Measurements from ENCODE around the gene SOCS1. TPM values are rescaled to one million over a fixed set of nuclear protein-coding genes. Genes with fewer than 3 reads are reported as not detected.
"Not testable (repeated sequence)": the region's sequence is repeated elsewhere in the genome, so short reads cannot be mapped to it uniquely, and the experiment has no call there.

SOCS1 gene
- total and polyA plus RNA-seq, 9 of the 15 experiments (the other 6 are each of a cell fraction or from before 2014, with no cell fraction given) = 0.04 to 7.5 (median 2.3) TPM

- ATAC-seq (no peak), FAIRE-seq (no peak), DNase-seq (ENCODE audit: extremely low read depth in 1 of 4, low spot score in 3 of 4) (no peak)
- H3K27ac ChIP-seq (ENCODE audit: extremely low read depth, low read depth, low read length) = no peak overlapping the region
- H3K9me3 ChIP-seq (replicated peaks; ENCODE audit: control insufficient read depth, insufficient read depth, low read depth, low read length) = no peaks in the 10 kb centered on the region
- TF ChIP-seq, protein P1, sequence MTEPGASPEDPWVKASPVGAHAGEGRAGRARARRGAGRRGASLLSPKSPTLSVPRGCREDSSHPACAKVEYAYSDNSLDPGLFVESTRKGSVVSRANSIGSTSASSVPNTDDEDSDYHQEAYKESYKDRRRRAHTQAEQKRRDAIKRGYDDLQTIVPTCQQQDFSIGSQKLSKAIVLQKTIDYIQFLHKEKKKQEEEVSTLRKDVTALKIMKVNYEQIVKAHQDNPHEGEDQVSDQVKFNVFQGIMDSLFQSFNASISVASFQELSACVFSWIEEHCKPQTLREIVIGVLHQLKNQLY (CRISPR knock-in tag; conservative IDR thresholded peaks at IDR 0.05) = no peak
- no peak for TF ChIP-seq SIRT6 (IDR thresholded peaks at IDR 0.05; ENCODE audit: low read depth, low read length)
- H3K27me3 ChIP-seq (ENCODE audit: control insufficient read depth in 2 of 2, insufficient read depth in 2 of 2, low read length in 2 of 2) = peaks cover 17 to 52% of the 10 kb centered on the region in 2 experiments
- H3K9me1 ChIP-seq (ENCODE audit: control insufficient read depth, insufficient read depth, low read length) = no peaks in the 10 kb centered on the region
- H3K36me3 ChIP-seq (ENCODE audit: control insufficient read depth, insufficient read depth, low read length) = no peaks in the 10 kb centered on the region
- no TSS peak for BruUV-seq (replicated peaks)
- no peak overlapping the region for H3K9ac ChIP-seq (ENCODE audit: insufficient read depth in 1 of 2, low read depth in 2 of 2, low read length in 2 of 2)
- H3K4me2 ChIP-seq (ENCODE audit: insufficient read depth, low read length) = no peak overlapping the region
- ChIA-PET CTCF (ENCODE audit: low intra/inter-chr PET ratio) (no interaction called here), POLR2A (interaction anchor here (1.4 kb wide), 1 partner anchor 12 kb away, joined by 3 read pairs; no protein-coding TSS in a partner anchor)
- WGBS (ENCODE audit: insufficient coverage, low coverage, missing lambda C conversion rate) = 4% methylated on average over 8 of the region's 8 CpGs
- intact Hi-C loops (cut with micrococcal nuclease) = no loop called here
- no peak overlapping the region for H2AFZ ChIP-seq (ENCODE audit: low read depth, low read length)
- H3K79me2 ChIP-seq (ENCODE audit: control insufficient read depth, insufficient read depth, low read length) = no peaks in the 10 kb centered on the region
- no peaks in the 10 kb centered on the region for H4K20me1 ChIP-seq (replicated peaks; ENCODE audit: control insufficient read depth, insufficient read depth, low read length)
- H3K4me1 ChIP-seq (replicated peaks in 1 of 2; ENCODE audit: control insufficient read depth in 2 of 2, insufficient read depth in 2 of 2, low read length in 2 of 2) = no peaks in the 10 kb centered on the region
- H3K4me3 ChIP-seq = no peak overlapping the region
- in situ Hi-C loops (cut with MboI) = no loop called here
Measured at GRCh38 chr16:11290102-11290893, 34.3 kb upstream of the SOCS1 start.

GRCh38 chr16:11289696-11290095, 33.7 kb upstream of the SOCS1 start:
- ATAC-seq; H2AFZ ChIP-seq (ENCODE audit: low read depth, low read length); H3K27ac ChIP-seq (ENCODE audit: extremely low read depth, low read depth, low read length); H3K79me2 ChIP-seq (ENCODE audit: control insufficient read depth, insufficient read depth, low read length); CTCF ChIA-PET (ENCODE audit: low intra/inter-chr PET ratio); H3K9ac ChIP-seq (ENCODE audit: insufficient read depth in 1 of 2, low read depth in 2 of 2, low read length in 2 of 2); H4K20me1 ChIP-seq (replicated peaks; ENCODE audit: control insufficient read depth, insufficient read depth, low read length); intact Hi-C loops (cut with micrococcal nuclease); DNase-seq (ENCODE audit: extremely low read depth in 1 of 4, low spot score in 3 of 4); FAIRE-seq; H3K9me1 ChIP-seq (ENCODE audit: control insufficient read depth, insufficient read depth, low read length); H3K4me2 ChIP-seq (ENCODE audit: insufficient read depth, low read length); H3K4me1 ChIP-seq (replicated peaks in 1 of 2; ENCODE audit: control insufficient read depth in 2 of 2, insufficient read depth in 2 of 2, low read length in 2 of 2); H3K4me3 ChIP-seq; H3K9me3 ChIP-seq (replicated peaks; ENCODE audit: control insufficient read depth, insufficient read depth, low read depth, low read length); BruUV-seq (replicated peaks); H3K36me3 ChIP-seq (ENCODE audit: control insufficient read depth, insufficient read depth, low read length); in situ Hi-C loops (cut with MboI): not testable (repeated sequence)
- H3K27me3 ChIP-seq (ENCODE audit: control insufficient read depth in 2 of 2, insufficient read depth in 2 of 2, low read length in 2 of 2) = peaks cover 19 to 54% of the 10 kb centered on the region in 2 experiments
- WGBS (ENCODE audit: insufficient coverage, low coverage, missing lambda C conversion rate) = 2% methylated on average over 4 of the region's 4 CpGs
- POLR2A ChIA-PET = interaction anchor here (1.4 kb wide), 1 partner anchor 12 kb away, joined by 3 read pairs; no protein-coding TSS in a partner anchor

All from K562 (cell line).